ENCODE results near the gene AP4E1.
"Not testable (repeated sequence)": the region's sequence is repeated elsewhere in the genome, so short reads cannot be mapped to it uniquely, and the experiment has no call there.

The AP4E1 gene

GRCh38 chr15:51025454-51025846 is 117.0 kb downstream of the AP4E1 start:
- Histone ChIP-seq H3K27ac (replicated peaks) (no peak overlapping the region), H3K4me3 (replicated peaks; ENCODE audit: insufficient read depth, low read length) (no peak overlapping the region), H3K27me3 (ENCODE audit: insufficient read depth, poor library complexity, severe bottlenecking) (no peaks in the 10 kb centered on the region)
- TF ChIP-seq REST (IDR thresholded peaks at IDR 0.05; ENCODE audit: insufficient replicate concordance, low read depth) (no peak), GABPA (IDR thresholded peaks at IDR 0.05; ENCODE audit: low read depth) (no peak), SPI1 (IDR thresholded peaks at IDR 0.05; ENCODE audit: borderline replicate concordance, low read depth) (no peak), CTCF (IDR thresholded peaks at IDR 0.05; ENCODE audit: insufficient read depth, low read length) (no peak)
- DNase-seq (ENCODE audit: low read depth in 1 of 2, low spot score in 1 of 2), result no peak

- TF ChIP-seq POLR2AphosphoS5 (IDR thresholded peaks at IDR 0.05; ENCODE audit: low read depth) (no peak), CTCF (IDR thresholded peaks at IDR 0.05; ENCODE audit: insufficient read depth, low read length) (no peak), SPI1 (IDR thresholded peaks at IDR 0.05; ENCODE audit: borderline replicate concordance, low read depth) (no peak), REST (IDR thresholded peaks at IDR 0.05; ENCODE audit: insufficient replicate concordance, low read depth) (no peak), GABPA (IDR thresholded peaks at IDR 0.05; ENCODE audit: low read depth) (no peak)
These were observed 122.3 kb downstream of the AP4E1 start for GRCh38 chr15:51030649-51031316.

GRCh38 chr15:51037474-51037873 is 129.0 kb downstream of the AP4E1 start:
- not testable (repeated sequence) for H3K27ac ChIP-seq (replicated peaks); H3K27me3 ChIP-seq (ENCODE audit: insufficient read depth, poor library complexity, severe bottlenecking); DNase-seq (ENCODE audit: low read depth in 1 of 2, low spot score in 1 of 2); H3K4me3 ChIP-seq (replicated peaks; ENCODE audit: insufficient read depth, low read length)

More at GRCh38 chr15:51030649-51031316, 122.3 kb downstream of the AP4E1 start:
- H3K27me3 ChIP-seq (ENCODE audit: insufficient read depth, poor library complexity, severe bottlenecking), result no peaks in the 10 kb centered on the region
- no peak for DNase-seq (ENCODE audit: low read depth in 1 of 2, low spot score in 1 of 2)
- H3K4me3 ChIP-seq (replicated peaks; ENCODE audit: insufficient read depth, low read length), result no peak overlapping the region
- no peak overlapping the region for H3K27ac ChIP-seq (replicated peaks)

GRCh38 chr15:51038162-51038973 is 129.9 kb downstream of the AP4E1 start:
- DNase-seq (ENCODE audit: low read depth in 1 of 2, low spot score in 1 of 2), result no peak
- Histone ChIP-seq H3K27ac (replicated peaks) (no peak overlapping the region), H3K27me3 (ENCODE audit: insufficient read depth, poor library complexity, severe bottlenecking) (no peaks in the 10 kb centered on the region), H3K4me3 (replicated peaks; ENCODE audit: insufficient read depth, low read length) (no peak overlapping the region)
- TF ChIP-seq REST (IDR thresholded peaks at IDR 0.05; ENCODE audit: insufficient replicate concordance, low read depth) (no peak), SPI1 (IDR thresholded peaks at IDR 0.05; ENCODE audit: borderline replicate concordance, low read depth) (no peak), POLR2AphosphoS5 (IDR thresholded peaks at IDR 0.05; ENCODE audit: low read depth) (no peak), GABPA (IDR thresholded peaks at IDR 0.05; ENCODE audit: low read depth) (no peak), CTCF (IDR thresholded peaks at IDR 0.05; ENCODE audit: insufficient read depth, low read length) (no peak)
